Measurements from ENCODE around the gene GDPD4.
"Not testable (repeated sequence)": the region's sequence is repeated elsewhere in the genome, so short reads cannot be mapped to it uniquely, and the experiment has no call there.

The GDPD4 gene, protein sequence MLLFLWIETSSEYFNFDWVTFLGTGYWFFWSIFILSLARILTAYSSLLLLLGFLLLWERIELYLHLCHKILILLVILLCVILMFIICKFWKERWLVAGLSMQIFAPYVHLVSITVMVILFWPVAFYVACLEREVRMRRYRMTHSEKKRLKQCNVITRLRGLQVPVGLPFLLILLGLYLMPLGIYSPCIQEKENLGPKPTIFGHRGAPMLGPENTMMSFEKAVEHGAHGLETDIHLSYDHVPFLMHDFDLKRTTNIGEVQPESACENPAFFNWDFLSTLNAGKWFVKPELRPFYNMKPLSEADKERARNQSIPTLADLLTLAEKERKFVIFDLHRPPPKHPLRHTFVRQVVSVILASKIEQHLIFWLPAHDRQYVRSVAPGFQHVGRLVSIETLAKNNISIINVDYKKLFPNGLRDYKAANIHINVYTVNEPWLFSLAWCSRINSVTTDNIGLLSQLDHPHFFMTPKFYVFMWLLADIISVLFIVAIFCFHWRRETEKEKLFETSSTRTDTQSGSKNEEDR

DNA sequence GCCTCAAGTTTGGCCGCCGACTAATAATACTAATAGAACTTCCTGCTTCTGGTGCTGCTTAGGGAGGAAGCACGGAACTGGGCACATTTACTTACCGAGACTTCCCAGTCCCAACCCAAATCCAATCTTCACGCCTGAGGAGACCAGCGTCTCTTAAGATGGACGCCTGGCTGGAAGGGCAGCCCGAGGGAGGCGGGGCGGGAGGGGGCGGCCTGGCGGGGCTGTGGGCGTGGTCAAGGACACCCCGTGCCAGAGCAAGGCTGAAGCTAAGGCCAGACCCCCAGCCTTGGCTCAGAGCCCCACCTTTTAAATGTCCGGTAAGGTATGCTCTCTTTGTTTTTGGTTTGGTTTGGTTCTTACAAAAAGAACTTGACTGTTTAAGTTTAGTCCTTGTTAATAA lies at the start of gene GDPD4:
Gene GDPD4 (minus strand): TSS at position 177 of the 400 bp plus-strand sequence. CDS start 16,549 bp downstream, outside the sequence.
- no peak for DNase-seq

DNA sequence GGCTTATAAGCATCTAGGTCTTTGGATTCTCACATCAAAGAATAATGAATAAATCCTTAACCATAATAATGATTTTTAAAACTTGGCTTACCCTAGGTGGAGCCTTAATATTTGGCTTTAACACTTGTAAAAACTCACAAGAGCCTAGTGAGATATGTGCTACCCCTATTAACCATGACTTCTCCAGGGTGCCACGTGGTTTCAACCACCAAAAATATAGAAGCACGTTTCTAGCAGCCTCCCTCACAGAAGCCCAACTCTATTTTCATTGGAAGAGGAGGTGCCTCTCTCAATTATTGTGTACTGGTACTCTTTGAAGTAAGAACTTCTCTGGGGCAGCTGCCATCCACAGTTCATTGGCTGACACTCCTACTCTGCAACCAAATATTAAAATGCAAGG lies 46.5 kb upstream of the GDPD4 start:
- no peak for DNase-seq

DNA sequence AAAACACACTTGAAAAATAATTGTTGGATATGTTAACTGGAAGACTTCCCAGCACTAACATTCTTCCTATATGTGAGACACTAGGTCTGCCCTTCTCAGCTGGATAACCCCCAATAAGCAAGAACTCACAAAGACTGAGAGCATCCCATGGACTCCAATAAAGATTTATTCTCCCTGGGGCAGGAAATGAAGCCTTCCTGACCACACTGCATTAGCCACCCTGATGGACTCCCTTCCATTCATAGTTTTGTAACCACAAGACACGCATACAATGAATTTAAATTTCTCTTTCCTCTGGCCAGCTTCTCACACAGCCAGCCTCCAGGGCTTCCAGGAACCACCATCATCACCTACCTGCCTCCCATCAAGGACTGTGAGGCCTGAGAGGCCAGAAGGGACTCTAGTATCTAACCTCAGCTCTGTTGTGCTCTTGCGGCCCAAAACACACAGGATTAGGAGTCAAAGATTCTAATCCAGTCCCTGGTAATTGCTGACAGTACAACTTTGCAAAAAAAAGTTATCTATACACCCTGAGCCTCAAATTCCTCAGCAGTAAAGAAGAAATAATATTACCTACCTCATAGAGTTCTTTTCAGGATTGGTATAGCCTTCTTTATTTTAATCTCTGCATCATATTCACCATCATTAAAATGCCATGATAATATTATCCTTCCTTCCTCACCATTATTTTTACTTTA lies 45.6 kb upstream of the GDPD4 start:
- DNase-seq: no peak

DNA sequence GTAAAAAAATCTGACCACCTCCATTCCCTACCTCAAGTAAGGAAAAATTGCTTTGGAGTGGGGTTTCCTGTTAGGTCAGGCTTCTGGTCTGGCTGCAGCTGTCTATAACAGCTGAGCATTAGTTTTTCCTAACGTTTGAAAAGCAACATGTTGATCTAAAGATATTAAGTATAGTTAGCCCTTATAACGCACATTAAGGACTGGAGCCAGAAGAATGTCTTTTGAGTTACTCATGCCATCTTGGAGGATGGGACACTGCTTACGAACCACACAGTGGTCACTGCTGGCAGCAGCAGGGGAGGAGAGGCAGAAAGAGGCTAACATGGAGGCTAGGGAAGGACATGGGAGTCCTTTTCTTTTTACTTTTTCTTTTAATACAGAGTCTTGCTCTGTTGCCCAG lies 44.1 kb upstream of the GDPD4 start:
- DNase-seq: no peak

DNA sequence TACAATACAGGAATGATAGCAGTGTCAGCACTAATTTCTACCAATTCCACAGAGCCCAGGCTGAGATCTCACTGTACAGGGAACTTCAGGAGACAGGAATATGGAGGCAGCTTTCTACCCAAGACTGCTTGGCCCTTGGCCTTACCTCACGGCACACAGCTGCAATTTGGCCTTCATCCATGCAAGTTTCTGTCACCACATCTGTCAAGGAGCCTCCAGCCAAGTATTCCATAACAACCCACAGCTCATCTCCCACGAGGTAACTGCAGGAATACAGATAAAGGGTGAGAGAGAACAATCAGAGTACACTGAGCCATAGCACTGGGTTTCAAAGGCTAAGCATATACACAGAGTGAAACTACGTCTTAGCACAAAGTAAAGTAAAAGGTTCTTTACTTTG lies 39.0 kb upstream of the GDPD4 start:
- DNase-seq: no peak

DNA sequence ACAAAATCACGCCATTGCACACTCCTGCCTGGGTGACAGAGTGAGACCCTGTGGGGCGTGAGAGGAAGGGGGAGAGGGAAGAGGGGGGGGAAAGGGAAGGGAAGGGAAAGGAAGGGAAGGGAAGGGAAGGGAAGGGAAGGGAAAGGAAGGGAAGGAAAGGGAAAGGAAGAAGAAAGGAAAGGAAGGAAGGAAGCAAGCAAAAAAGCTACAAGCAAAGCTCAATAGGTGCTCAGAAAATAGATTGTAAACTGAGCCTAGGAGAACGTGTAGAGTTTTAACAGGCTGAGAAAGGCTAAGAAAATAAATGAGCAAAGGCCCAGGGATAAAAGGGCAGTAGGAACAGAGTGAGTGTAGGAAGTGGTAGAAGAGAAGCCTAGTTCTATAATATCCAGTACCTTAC lies 30.8 kb upstream of the GDPD4 start:
- DNase-seq: no peak

DNA sequence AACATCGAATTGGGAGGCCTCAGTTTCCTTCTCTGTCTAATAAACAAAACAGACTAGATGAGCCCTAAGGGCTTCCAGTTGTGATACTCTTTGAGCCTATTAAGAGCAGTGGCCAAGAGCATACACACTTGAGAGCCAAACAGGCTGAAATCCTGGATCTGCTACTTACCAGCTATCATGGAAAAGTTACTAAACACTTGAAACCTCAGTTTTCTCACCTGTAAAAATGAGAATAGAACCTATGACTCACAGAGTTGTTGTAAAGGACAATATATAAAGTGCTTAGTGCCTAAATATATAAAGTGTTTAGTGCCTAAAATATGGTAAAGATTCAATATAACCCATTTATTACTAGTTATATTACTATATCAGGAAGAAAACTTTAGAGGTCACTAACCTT lies 23.7 kb upstream of the GDPD4 start:
- no peak for DNase-seq

DNA sequence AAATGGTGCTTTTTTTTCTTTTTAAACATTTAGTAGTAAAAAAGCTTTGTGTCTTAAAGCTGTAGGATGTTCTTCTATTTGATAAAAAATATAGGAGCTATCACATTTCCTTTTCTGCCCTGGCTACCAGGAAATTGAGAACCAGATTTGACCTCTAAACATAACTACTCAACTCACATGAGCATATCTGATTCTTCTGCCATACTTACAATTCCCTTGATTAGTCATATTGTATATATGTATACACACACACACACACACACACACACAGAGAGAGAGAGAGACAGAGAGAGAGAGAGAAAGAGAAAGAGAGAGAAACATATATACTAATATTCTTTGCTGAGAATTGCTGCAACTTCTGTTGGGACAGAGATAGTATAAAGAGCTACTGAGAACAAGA lies 23.0 kb upstream of the GDPD4 start:
- DNase-seq: no peak

DNA sequence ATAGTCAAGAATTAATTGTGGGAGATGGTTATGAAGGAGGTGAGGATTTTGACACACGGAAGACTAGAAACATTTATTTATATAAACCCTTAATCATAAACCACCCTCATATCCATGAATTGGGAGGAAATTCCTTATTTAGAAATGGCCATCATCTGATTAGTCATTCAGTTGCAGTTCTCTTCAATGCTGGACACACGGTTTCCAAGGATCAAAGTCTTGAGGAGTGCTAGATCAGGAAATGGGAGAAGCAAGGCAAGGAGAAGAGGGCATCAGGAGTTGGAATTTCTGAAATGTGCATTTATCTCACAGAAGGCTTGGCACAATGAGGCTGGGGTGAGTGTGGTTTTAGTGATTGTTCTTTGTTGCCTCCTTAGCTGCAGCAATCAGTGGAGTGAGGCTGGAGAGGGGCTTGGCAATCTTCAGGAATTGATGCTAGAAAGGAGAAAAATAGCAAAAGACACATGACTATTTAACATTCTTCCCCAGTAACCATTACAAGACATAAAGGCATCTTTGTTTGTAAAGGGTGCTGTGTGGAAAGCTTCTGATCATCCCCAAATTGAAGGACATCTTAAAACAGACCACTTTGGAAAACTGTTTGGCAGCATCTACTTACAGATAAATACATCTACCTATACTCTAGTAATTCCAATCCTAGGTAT lies 21.6 kb upstream of the GDPD4 start:
- no peak for DNase-seq

DNA sequence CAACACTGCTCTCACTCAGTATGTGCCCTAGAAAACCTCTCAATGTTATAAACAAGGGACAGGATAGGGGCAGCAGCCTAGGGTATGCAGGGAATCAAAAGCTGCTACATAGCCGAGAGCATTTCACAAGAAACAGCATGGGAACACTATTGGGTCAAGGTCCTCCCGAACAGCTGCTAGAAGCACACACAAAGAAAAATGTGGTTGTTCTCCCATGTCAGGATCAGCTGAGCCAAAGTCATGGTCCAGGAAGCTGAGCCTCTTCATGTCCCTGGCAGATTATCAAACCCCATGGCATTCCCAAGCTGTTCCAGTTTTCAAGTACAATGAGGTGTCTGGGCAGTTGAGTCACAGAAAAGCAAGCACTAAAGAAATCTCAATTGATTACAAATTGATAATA lies 21.0 kb upstream of the GDPD4 start:
- DNase-seq: no peak

DNA sequence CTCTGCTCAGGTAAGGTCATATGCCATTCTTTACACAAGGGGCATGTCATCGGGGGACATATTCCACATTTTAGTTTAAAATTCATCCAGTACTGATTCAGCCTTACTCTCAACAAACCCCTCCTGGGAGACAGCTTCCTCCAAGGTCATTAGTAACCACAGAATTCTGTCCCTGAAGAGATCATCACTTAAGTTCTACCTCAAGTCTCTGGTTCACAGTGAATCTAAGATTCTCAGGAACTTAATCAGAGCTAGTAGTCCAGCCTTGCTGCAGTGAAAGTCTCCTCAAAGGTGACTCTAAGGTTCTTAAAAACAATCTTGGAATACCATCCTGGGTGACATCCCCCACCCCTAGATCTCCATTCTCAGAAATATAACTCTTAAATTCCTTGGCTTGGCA lies 18.9 kb upstream of the GDPD4 start:
- no peak for DNase-seq

DNA sequence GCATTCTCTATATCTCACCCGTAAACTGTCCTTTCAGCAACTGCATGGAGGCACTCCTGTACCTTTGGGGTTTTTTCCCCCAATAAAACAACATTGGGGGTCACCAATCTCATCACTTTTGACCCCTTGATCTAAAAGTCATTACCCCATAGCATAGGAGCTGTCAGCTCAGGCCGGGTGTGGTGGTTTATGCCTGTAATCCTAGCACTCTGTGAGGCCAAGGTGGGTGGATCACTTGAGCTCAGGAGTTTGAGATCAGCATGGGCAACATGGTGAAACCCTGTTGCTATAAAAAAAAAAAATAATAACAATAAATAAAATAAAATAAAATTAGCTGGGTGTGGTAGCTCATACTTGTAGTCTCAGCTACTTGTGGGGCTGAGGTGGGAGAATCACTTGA lies 17.1 kb upstream of the GDPD4 start:
- no peak for DNase-seq

DNA sequence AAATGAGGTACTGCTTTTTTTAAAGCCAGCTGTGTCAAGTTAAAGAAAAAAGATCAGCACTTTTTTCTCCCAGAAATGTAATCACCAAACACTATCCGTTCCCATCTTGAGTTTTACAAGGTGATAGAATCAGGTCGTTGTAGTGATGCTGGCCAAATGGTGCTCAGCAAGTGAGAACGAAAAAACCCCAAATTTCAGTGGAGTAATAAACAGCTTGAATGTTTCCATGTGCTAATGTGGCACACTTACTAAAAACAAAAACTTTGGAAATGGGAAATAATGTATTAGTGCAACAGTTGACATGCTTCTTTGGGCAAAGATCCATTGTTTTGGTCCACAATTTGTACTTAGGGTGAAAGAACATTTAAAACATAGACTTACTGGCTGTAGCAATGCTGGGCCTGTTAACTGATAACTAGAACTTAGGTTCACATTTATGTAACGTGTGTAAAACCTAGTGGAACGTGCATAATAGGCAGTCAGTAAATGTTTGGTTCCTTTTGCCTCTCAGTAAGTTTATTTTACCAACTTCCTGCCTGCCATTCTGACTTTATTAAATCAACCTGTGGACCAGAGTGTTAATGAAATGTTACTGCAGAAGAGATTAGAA lies 15.4 kb upstream of the GDPD4 start:
- DNase-seq: no peak

DNA sequence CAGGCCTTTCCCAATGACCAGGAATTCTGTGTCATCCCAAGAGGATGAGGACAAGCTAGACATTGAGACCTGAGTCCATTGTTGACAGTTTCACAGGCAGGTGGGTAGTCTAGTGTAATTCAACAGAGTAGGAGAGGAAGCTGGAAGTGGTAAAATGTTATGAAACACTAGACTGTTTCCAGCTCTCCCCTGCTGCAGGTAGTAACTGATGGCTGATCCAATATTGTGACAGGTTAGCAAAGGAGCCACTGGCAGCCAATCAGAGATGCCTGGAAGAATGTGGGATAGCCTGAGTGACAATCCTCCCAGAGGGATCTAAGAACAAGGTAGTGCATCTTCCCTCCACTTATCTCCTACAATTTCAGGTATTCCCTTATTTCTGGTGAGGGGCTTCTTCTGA lies 10.6 kb upstream of the GDPD4 start:
- DNase-seq: no peak

DNA sequence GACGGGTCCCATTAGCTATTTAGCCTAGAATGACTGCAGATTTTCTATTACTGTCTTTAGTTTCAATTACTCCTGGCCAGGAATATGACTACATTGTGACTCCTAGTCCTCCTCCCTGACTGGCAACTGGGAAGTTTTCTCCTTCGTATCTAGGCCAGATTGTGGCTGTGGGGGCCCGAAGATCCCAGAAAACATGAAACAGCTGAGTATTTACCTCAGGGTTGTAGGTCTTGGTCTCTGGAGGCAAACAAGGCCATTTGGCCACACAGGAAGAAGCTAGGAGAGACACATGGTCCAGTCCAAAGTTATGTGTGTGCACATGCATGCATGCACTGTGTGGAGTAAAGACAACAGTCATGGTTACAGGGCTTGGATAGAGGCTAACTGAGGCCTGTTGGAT lies 10.2 kb upstream of the GDPD4 start:
- no peak for DNase-seq

DNA sequence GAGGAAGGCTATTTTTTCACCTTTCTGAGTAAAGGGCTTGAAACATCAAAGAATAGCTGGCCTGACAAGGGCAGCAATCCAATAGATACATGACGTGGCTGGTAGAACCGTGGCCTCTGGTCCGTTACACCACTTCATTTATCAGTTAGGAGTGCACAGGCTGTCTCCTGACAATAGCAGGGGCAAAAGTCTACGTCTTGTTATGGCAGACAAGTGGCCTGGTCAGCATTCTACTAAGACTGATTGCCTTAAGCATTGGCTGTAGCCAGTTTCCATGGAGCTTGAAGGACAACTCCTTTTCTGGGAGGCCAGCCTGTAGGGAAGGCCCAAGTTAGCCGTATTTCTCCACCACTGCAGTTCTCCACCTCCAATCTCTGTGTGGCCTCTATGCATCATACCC lies 9.2 kb upstream of the GDPD4 start:
- DNase-seq: no peak

DNA sequence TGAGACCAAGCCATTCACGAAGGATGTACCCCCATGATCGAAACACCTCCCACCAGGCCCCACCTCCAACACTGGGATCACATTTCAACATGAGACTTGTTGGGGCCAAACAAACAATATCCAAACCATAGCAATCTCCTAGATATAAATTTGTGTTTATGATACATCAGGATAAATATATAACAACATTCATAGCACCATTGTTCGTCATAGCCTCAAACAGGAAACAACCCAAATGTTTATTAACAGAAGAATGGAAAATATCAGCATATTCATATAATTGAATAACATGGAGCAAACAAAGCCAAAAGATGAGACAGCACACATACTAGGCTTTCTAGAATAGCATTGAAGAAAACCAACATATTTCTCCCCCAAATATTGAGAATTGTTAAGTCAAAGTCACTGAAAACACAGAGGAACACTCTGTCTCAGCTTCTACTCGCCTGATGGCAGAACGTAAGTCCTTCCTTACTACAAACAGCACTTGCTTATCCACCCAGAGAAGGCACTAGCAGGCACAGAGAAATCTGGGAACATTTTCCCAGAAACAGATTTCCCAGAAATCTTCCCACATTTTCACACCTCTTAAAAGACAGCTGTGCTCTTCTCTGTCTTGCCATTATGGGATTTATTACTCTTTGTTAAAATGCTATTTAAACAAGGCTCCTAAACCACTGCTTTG lies 8.1 kb upstream of the GDPD4 start:
- DNase-seq: no peak

DNA sequence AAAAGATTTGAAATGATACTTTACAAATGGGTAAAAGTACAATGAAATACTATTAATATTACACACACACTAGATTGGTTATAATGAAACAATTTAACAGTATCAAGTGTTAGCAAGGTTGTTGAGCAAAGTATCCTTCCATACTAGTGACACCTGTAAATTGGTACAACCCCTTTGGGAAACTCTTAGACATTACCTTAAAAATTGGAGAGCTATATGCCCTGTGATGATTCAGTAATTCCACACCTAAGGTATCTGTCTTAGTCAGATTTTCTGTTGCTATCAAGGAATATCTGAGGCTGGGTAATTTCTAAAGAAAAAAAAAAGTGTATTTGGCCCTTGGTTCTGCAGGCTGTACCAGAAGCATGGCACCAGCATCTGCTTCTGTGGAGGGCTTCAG lies 7.4 kb upstream of the GDPD4 start:
- no peak for DNase-seq

DNA sequence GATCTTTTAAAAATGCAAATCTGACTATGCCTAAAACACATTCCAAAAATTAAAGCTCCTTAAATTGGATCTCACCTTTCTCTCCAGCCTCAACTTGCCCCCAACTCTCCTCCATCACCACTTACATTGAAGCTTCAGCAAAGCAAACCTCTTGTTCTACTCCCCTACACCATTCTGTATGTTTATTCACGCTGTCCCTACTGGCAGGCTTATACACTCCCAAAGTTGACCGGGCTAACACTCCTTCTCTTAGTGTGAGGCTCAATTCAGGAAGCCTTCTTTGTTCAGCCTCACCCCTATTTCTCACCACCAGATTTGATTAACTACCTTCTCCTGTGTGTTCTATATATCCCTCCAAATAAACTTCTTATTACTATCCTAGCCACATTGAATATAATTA lies 1.8 kb upstream of the GDPD4 start:
- DNase-seq: no peak

DNA sequence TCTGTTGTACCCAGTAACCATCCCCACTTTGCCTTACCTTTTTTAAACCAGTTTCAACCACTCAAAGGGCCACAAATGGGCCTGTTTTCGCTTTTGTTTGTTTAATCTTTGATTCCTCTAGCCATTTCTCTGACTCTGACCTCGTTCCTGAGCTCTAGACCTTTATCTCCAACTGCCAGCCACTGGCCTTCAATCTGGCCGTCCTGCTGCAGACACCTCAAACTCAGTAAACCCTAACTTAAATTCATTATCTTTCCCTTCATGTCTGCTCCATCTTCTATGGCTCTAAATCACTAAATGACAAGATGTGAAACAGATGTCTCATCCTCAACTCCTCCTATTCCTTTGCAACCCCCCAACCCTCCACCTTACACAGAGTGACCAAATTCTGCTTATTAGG lies 1.3 kb upstream of the GDPD4 start:
- DNase-seq: no peak

DNA sequence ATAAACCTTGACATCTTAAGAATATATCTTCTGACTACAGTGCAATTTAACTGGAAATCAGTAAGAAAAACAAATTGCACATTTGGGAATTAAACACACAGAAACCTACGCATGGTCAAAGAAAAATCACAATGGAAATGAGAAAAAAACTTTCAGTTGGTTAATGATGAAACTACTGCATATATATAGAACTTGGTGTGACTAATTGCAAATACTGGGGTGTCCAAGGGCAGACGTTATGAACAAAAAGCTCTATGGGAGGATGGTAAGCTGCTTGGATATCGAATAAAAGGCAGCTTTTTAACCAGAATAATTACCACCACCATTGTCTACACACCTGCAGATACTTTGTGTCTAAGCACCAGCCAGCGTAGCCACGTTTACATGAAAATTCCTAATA lies 791 bp downstream of the GDPD4 start:
- DNase-seq: no peak

DNA sequence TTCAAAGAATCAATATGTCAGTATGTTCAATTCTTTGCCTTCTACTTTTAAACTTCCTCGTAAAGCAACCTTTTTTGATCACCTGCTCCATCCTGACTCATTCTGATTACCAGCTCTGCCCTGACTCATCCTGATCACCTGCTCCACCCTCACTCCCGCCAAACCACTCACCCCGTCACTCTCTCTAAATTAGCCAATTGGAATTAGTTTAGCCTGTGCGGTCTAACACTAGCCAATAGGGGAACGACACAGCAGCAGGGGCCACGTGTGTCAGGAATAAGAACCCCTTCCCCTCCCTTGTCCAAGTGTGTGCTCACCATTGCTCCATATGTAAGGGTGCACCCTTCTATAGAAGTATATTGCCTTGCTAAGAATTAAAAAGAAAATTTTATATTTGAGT lies 1.5 kb downstream of the GDPD4 start:
- not testable (repeated sequence) for DNase-seq

DNA sequence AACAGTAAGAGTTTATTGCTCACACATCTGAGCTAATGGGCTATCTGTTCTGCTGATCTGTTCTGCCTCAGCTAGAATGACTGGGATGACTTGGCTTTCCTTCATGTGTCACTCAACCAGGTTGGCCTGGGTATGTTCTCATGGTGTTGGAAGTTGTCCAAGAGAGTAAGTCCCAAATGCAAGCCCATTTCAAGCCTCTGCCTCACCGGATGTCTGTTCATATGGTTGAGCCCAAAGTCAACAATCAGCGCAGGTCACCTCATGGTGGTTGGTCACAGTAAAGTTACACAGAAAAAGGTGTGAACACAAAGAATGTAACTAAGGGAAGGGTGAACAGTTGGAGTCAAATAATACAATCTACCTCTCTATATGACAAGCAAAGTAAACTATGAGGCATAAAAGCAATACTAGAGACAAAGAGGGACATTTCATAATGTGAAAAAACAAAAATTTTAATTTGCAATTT lies 1.9 kb downstream of the GDPD4 start:
- DNase-seq: no peak

Measured in DMS79 (cell line).